Ishikawa (cell line): ENCODE results near the gene GLIS1.

Source experiments
- CEBPB ChIP-seq: IDR thresholded peaks from 2 replicates; pipeline ENCODE4 v1.6.1; 2012
- CREB1 ChIP-seq: IDR thresholded peaks from 2 replicates; pipeline ENCODE4 v1.6.1; 2012; ENCODE audit warnings: low read depth
- EGR1 ChIP-seq: IDR thresholded peaks from 2 replicates; pipeline ENCODE4 v1.6.1; 2012
- EP300 ChIP-seq: IDR thresholded peaks from 2 replicates; pipeline ENCODE4 v1.6.1; 2012; ENCODE audit warnings: borderline replicate concordance
- FOXM1 ChIP-seq: IDR thresholded peaks from 2 replicates; pipeline ENCODE4 v1.6.1; 2012; ENCODE audit warnings: low read depth, borderline replicate concordance
- NFIC ChIP-seq: IDR thresholded peaks from 2 replicates; pipeline ENCODE4 v1.6.1; 2012
- RAD21 ChIP-seq: IDR thresholded peaks from 2 replicates; pipeline ENCODE4 v1.6.1; 2012; ENCODE audit warnings: low read depth
- TAF1 ChIP-seq: IDR thresholded peaks from 2 replicates; pipeline ENCODE4 v1.6.1; 2012; ENCODE audit warnings: low read depth, mild to moderate bottlenecking
- TCF12 ChIP-seq: IDR thresholded peaks from 2 replicates; pipeline ENCODE4 v1.6.1; 2012; ENCODE audit warnings: low read depth
- TEAD4 ChIP-seq: IDR thresholded peaks from 2 replicates; pipeline ENCODE4 v1.6.1; 2012
- YY1 ChIP-seq: IDR thresholded peaks from 2 replicates; pipeline ENCODE4 v1.6.1; 2012; ENCODE audit warnings: low read depth
- ZBTB7A ChIP-seq: IDR thresholded peaks from 2 replicates; pipeline ENCODE4 v1.6.1; 2012; ENCODE audit warnings: low read depth
- TF ChIP-seq, protein P1 (sequence below): IDR thresholded peaks from 2 replicates; pipeline ENCODE4 v1.6.1; 2012
- TF ChIP-seq, protein P2 (sequence below): IDR thresholded peaks from 2 replicates; pipeline ENCODE4 v1.6.1; 2012
- TF ChIP-seq, protein P3 (sequence below): IDR thresholded peaks from 2 replicates; pipeline ENCODE4 v1.6.1; 2012; ENCODE audit warnings: low read depth, mild to moderate bottlenecking

Gene GLIS1

DNA sequence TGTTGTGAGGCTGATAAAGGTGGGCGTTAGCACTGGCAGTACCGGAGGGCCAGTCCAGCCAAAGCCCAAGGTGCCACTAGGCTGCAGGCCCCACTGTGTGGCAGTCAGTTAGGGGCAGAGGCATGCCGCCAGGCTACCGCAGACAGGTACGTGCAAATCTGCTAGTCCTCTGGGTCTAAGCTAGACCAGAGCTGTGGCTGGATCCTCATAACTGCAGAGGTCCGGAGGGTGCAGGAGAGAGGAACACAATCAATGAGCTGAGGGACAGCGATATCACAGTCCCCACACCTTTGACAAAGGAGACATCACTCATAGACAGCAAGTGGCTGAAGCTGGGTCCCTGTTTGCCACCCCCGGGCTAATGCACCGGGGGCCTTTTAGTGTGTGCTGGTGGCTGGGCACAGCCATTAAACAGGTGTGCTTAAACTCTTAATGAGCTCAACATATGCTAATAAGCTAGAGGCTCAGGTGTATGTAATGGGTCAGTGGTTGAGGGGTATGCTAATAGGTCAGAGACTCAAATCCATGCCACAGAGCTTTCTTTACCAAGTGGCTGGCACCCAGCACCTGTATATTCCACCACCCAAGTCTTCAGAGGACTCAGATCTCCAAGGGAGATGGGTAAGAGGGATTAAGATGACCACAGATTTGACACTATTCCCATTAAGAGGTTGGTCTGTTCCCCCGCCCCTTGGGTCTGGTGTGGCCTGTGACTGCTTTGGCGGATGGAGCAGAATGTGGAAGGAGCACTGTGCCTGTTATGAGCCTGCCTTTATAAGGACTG, 82.0 kb downstream of the GLIS1 start:
- TF ChIP-seq CREB1 (no peak), FOXM1 (no peak)
- TF ChIP-seq, protein P1, sequence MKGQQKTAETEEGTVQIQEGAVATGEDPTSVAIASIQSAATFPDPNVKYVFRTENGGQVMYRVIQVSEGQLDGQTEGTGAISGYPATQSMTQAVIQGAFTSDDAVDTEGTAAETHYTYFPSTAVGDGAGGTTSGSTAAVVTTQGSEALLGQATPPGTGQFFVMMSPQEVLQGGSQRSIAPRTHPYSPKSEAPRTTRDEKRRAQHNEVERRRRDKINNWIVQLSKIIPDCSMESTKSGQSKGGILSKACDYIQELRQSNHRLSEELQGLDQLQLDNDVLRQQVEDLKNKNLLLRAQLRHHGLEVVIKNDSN = no peak

DNA sequence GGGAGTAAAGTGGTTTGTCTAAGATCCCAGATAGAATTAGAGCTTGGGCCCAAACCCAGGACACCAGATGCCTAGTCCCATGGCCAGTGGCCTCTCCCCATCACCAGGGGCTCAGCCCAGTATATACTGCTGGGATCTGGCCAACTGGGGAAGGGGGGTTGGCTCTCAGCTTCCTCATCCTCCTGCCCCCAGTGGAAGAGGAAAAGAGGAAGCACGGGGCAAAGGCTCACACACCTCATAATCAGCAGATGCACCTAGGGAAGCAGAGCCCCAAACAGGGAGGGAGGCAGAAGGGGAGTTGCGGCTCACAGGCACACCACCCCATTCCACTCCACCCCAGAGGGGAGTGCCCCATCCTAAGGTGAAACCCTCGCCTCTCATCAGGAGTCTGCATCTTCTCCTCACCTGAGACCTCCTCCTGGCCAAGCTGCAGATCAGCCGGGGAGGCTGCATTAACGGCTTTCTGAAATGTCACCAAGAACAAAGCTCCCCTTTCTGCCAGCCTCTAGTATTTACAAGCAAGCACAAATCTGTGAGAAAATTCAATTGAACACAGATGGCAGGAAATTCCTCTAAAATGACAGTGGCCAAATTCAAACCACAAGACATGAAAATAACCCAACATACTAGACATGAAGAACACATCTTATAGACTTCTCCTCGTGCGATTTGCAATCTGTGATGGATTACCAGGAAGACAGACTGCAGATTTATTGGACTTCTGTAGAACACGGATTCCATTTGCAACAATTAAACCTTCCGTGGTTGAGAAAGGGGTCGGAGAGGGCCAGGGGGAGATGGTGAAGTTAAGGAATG, 82.8 kb downstream of the GLIS1 start:
- TF ChIP-seq CEBPB (no peak), TCF12 (no peak), TEAD4 (no peak)

DNA sequence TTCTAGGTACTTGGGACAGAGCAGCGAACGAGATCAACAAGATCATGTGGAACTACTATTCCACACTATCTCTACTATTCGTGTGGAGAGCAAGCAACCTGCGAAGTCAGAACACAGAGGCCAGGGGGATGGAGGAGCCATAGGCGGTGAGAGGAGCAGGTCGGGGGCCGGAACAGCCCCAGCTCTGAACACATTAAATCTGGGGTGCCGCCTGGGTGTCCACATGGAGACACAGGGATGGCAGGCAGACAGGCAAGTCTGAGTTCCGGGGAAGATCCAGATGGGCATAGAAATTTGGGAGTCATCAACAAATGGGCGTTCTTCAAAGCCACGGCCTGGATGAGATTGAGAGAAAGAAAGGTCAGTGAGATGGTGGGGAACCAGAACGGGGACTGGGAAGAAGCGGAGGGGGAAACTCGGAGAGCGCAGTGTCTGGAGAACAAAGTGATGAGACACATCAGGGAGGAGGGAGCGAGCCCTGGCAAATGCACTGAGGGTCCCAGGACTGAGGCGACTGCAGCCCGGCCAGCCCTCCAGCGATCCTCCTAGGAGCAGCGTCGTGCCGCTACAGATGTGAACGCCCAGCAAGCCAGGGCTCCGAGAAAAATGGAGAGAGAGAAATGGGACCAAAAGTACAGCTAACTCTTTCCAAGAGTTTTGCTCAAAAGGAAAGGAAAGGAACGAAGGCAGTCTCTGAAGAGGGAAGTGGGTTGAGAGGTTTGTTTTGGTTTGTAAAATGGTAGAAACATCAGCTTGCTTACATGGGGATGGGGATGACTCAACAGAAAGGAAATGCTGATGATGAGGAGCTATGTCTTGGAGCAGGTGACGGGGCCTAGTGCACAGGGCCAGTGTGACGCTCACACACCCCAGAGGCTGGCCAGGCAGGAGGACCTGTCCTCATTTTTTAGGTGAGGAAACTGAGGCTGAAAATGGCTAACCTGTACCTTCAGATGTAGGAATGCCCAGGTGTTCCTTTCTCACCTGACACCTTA, 84.5 kb downstream of the GLIS1 start:
- TF ChIP-seq TCF12 (no peak), YY1 (no peak), FOXM1 (no peak), EGR1 (no peak), ZBTB7A (no peak), CEBPB (no peak), TAF1 (no peak), TEAD4 (no peak), EP300 (no peak), NFIC (no peak), RAD21 (no peak), CREB1 (no peak)
- TF ChIP-seq, protein P1 = no peak
- TF ChIP-seq, protein P2, sequence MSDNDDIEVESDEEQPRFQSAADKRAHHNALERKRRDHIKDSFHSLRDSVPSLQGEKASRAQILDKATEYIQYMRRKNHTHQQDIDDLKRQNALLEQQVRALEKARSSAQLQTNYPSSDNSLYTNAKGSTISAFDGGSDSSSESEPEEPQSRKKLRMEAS = no peak
- TF ChIP-seq, protein P3, sequence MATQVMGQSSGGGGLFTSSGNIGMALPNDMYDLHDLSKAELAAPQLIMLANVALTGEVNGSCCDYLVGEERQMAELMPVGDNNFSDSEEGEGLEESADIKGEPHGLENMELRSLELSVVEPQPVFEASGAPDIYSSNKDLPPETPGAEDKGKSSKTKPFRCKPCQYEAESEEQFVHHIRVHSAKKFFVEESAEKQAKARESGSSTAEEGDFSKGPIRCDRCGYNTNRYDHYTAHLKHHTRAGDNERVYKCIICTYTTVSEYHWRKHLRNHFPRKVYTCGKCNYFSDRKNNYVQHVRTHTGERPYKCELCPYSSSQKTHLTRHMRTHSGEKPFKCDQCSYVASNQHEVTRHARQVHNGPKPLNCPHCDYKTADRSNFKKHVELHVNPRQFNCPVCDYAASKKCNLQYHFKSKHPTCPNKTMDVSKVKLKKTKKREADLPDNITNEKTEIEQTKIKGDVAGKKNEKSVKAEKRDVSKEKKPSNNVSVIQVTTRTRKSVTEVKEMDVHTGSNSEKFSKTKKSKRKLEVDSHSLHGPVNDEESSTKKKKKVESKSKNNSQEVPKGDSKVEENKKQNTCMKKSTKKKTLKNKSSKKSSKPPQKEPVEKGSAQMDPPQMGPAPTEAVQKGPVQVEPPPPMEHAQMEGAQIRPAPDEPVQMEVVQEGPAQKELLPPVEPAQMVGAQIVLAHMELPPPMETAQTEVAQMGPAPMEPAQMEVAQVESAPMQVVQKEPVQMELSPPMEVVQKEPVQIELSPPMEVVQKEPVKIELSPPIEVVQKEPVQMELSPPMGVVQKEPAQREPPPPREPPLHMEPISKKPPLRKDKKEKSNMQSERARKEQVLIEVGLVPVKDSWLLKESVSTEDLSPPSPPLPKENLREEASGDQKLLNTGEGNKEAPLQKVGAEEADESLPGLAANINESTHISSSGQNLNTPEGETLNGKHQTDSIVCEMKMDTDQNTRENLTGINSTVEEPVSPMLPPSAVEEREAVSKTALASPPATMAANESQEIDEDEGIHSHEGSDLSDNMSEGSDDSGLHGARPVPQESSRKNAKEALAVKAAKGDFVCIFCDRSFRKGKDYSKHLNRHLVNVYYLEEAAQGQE = no peak

DNA sequence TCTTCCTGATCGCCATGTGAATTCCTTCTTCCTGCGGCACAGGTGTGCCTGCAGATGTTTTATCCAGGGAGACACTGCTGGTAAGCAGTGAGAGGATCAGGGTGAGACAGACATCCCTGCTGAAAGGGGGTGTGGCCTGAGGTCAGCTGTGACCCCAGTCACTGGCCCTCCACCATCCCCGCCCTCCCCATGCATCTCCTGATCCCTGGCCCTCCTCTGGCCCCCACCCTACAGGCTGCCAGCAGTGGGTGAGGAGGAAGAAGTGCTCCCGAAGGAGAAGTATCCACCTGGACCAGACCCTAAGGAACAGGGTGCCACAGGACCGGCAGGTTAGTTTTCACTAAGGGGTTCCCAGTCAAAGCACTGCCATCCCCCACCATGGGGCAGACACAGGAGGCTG, 85.3 kb downstream of the GLIS1 start:
- TF ChIP-seq CREB1 = no peak
- no peak for TF ChIP-seq RAD21
- no peak for TF ChIP-seq YY1
- TF ChIP-seq, protein P1 = no peak
- TF ChIP-seq TAF1 = no peak
- no peak for TF ChIP-seq TCF12
- no peak for TF ChIP-seq FOXM1
- TF ChIP-seq, protein P3 = no peak
- TF ChIP-seq, protein P2 = no peak
- TF ChIP-seq EGR1 = no peak
- no peak for TF ChIP-seq NFIC
